Germinal center (tissue), 1 donor: Measurements from ENCODE around the gene METAP2.

Experiments used
- DNase-seq: peaks from one replicate; pipeline ENCODE4 v3.0.0; 2012; ENCODE audit warnings: mixed read lengths, low spot score

The METAP2 gene

GRCh38 chr12:95549392-95550084 is 75.6 kb downstream of the METAP2 start:
- DNase-seq = no peak

- no peak for DNase-seq
These were observed 77.4 kb downstream of the METAP2 start, which contains the start of gene USP44 for GRCh38 chr12:95551305-95551704. Gene USP44 (minus strand): TSS chr12:95551476. CDS start chr12:95534256, 17,220 bp downstream.

- DNase-seq = no peak
These were observed 78.1 kb downstream of the METAP2 start for GRCh38 chr12:95551913-95552516.

GRCh38 chr12:95553197-95553943 is 79.4 kb downstream of the METAP2 start:
- DNase-seq = no peak

GRCh38 chr12:95554532-95555071 is 80.7 kb downstream of the METAP2 start:
- no peak for DNase-seq

GRCh38 chr12:95557625-95558024 is 83.7 kb downstream of the METAP2 start:
- no peak for DNase-seq
